Transverse colon (tissue), 1 donor: ENCODE results near the gene INKA2.

ENCODE experiments used
- EP300 ChIP-seq: sonication (generic); formaldehyde crosslinking; IDR thresholded peaks from one replicate; pipeline ENCODE4 v1.6.1; 2017; ENCODE audit warnings: antibody characterized with exemption, low read depth
- POLR2A ChIP-seq: fragments of 450-650 bp; IDR thresholded peaks from one replicate; pipeline ENCODE4 v1.6.1; 2016; ENCODE audit warnings: antibody characterized with exemption, mild to moderate bottlenecking, moderate library complexity

- TF ChIP-seq POLR2A = no peak
- no peak for TF ChIP-seq EP300
These were observed 30.4 kb upstream of the INKA2 start for GRCh38 chr1:111769517-111770146.
